HL-60/S4 treated with retinoic acid at 250 ng/mL for 4 days and 3 days (cell line): ENCODE results near the gene DNAH17.

Experiments used
- in situ Hi-C: fragments of 300-500 bp; cut with MboI; formaldehyde crosslinking; loops from 2 replicates; pipeline ENCODE4 v1.7.0; 2022; ENCODE audit warnings: low sequenced_read_pairs

Gene DNAH17

GRCh38 chr17:78379131-78379491 lies 198.1 kb downstream of the DNAH17 start:
- in situ Hi-C loops: no loop called here

- in situ Hi-C loops: no loop called here
These were observed 198.7 kb downstream of the DNAH17 start, which contains the start of gene PGS1 for GRCh38 chr17:78378225-78379130. TSS of gene PGS1 (plus strand) at chr17:78378649. CDS start at chr17:78378666, 17 bp downstream.

- in situ Hi-C loops: no loop called here
These were observed 199.4 kb downstream of the DNAH17 start for GRCh38 chr17:78377858-78378224.

- in situ Hi-C loops: no loop called here
These were observed 201.0 kb downstream of the DNAH17 start for GRCh38 chr17:78376161-78376560.

- in situ Hi-C loops: no loop called here
These were observed 201.6 kb downstream of the DNAH17 start for GRCh38 chr17:78375401-78376151.

GRCh38 chr17:78374631-78375274 lies 202.4 kb downstream of the DNAH17 start:
- in situ Hi-C loops: no loop called here

GRCh38 chr17:78374189-78374588 lies 203.0 kb downstream of the DNAH17 start:
- in situ Hi-C loops: no loop called here
